Esophagus muscularis mucosa (tissue), 3 donors: ENCODE measurements around the gene MMP21.

ENCODE experiments used
- POLR2A ChIP-seq: fragments of 450-650 bp; IDR thresholded peaks from one replicate; pipeline ENCODE4 v1.6.1; 2017; ENCODE audit warnings: antibody characterized with exemption, moderate library complexity, mild to moderate bottlenecking, low read depth
- POLR2AphosphoS5 ChIP-seq, 2 donors: sonication (generic); formaldehyde crosslinking; IDR thresholded peaks; one replicate each; pipeline ENCODE4 v1.6.1; 2017; ENCODE audit warnings: antibody characterized with exemption in 2 of 2
- TF ChIP-seq, protein P1 (sequence below), 3 experiments: fragments of 200-600 bp in 2 of 3; fragments of 450-650 bp in 1 of 3; sonication (generic) in 2 of 3; IDR thresholded peaks; one replicate each; pipeline ENCODE4 v1.5.1; 2017 to 2019; ENCODE audit warnings: antibody characterized with exemption in 3 of 3, mild to moderate bottlenecking in 2 of 3, moderate library complexity in 1 of 3

DNA sequence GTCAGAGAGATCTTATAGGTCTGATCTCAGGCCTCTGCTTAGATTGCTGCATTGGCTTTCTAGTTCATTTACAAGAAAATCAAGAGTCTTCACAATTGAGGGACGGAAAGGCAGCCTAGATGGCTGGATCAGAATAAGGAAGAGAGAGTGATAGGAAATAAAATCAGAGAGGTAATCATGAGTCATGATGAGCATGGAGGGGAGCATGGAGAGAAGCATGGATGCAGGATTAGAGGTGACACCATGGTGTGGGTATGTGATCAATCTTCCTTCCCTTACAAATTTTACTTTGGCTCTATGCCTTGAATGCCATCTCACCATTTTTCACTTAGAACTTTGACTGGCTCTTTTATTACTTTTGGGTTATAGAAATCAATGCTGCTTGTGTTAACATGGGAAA, 49.1 kb upstream of the MMP21 start:
- TF ChIP-seq, protein P1, sequence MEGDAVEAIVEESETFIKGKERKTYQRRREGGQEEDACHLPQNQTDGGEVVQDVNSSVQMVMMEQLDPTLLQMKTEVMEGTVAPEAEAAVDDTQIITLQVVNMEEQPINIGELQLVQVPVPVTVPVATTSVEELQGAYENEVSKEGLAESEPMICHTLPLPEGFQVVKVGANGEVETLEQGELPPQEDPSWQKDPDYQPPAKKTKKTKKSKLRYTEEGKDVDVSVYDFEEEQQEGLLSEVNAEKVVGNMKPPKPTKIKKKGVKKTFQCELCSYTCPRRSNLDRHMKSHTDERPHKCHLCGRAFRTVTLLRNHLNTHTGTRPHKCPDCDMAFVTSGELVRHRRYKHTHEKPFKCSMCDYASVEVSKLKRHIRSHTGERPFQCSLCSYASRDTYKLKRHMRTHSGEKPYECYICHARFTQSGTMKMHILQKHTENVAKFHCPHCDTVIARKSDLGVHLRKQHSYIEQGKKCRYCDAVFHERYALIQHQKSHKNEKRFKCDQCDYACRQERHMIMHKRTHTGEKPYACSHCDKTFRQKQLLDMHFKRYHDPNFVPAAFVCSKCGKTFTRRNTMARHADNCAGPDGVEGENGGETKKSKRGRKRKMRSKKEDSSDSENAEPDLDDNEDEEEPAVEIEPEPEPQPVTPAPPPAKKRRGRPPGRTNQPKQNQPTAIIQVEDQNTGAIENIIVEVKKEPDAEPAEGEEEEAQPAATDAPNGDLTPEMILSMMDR (IDR thresholded peaks at IDR 0.05), result no peak
- TF ChIP-seq POLR2AphosphoS5 (IDR thresholded peaks at IDR 0.05), result no peak
- TF ChIP-seq POLR2A, result no peak
